Mucosa of stomach (tissue), 1 donor: ENCODE results near the gene FALEC.
A peak's percentile ranks its signal among the peaks of the same experiment; 100 is the strongest.
"Not testable (repeated sequence)": the region's sequence is repeated elsewhere in the genome, so short reads cannot be mapped to it uniquely, and the experiment has no call there.

ENCODE experiments used
- H3K27me3 ChIP-seq: one replicate; pipeline ENCODE4 v1.7.0; 2013; ENCODE audit warnings: mild to moderate bottlenecking, low read length; ENCODE audit not compliant: control insufficient read depth, insufficient read depth
- H3K36me3 ChIP-seq: one replicate; pipeline ENCODE4 v1.7.0; 2013; ENCODE audit warnings: low read length; ENCODE audit not compliant: control insufficient read depth, insufficient read depth
- H3K4me1 ChIP-seq: one replicate; pipeline ENCODE4 v1.7.0; 2013; ENCODE audit warnings: mild to moderate bottlenecking, low read length; ENCODE audit not compliant: control insufficient read depth, insufficient read depth
- H3K4me3 ChIP-seq: one replicate; pipeline ENCODE4 v1.7.0; 2013; ENCODE audit warnings: low read length
- H3K9ac ChIP-seq: one replicate; pipeline ENCODE4 v1.7.0; 2013; ENCODE audit warnings: mild to moderate bottlenecking, low read length, moderate library complexity
- H3K9me3 ChIP-seq: one replicate; pipeline ENCODE4 v1.7.0; 2013; ENCODE audit warnings: mild to moderate bottlenecking, low read length, moderate library complexity; ENCODE audit not compliant: control insufficient read depth
- donor health status: Pancreatic carcinoma.

FALEC gene

DNA sequence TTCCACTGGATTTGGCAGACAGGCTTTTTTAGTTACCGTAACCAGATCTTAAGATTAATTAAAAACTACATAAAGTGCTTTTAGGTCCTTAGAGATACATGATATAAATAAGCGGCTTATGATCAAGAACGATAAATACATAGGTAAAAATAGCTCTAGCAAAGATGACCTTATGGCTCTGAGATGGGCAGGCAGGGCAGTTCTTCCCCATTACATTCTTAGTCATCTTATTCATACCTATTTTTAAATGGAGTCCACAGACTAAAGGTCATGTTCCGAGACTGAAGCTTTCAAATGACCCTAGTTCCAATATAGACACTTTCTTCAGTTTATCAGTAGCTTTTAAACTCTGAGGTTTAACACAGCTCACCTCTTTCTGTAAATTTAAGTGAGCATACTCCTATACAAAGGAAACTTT lies 59.5 kb downstream of the FALEC start:
- H3K27me3 ChIP-seq: no peaks in the 10 kb centered on the region
- H3K9ac ChIP-seq: peak overlapping the region; percentile 86
- no peaks in the 10 kb centered on the region for H3K9me3 ChIP-seq
- H3K36me3 ChIP-seq: peaks cover 12% of the 10 kb centered on the region
- peaks cover 33% of the 10 kb centered on the region for H3K4me1 ChIP-seq
- H3K4me3 ChIP-seq: peak overlapping the region; percentile 2

GRCh38 chr1:150575518-150576366 lies 60.2 kb downstream of the FALEC start:
- Histone ChIP-seq H3K36me3 (peaks cover 10% of the 10 kb centered on the region), H3K4me3 (peak overlapping the region; percentile 96), H3K9me3 (no peaks in the 10 kb centered on the region), H3K4me1 (peaks cover 38% of the 10 kb centered on the region), H3K27me3 (no peaks in the 10 kb centered on the region), H3K9ac (peak overlapping the region; percentile 86)

GRCh38 chr1:150576367-150576711 lies 60.8 kb downstream of the FALEC start:
- H3K4me1 ChIP-seq: peaks cover 34% of the 10 kb centered on the region

DNA sequence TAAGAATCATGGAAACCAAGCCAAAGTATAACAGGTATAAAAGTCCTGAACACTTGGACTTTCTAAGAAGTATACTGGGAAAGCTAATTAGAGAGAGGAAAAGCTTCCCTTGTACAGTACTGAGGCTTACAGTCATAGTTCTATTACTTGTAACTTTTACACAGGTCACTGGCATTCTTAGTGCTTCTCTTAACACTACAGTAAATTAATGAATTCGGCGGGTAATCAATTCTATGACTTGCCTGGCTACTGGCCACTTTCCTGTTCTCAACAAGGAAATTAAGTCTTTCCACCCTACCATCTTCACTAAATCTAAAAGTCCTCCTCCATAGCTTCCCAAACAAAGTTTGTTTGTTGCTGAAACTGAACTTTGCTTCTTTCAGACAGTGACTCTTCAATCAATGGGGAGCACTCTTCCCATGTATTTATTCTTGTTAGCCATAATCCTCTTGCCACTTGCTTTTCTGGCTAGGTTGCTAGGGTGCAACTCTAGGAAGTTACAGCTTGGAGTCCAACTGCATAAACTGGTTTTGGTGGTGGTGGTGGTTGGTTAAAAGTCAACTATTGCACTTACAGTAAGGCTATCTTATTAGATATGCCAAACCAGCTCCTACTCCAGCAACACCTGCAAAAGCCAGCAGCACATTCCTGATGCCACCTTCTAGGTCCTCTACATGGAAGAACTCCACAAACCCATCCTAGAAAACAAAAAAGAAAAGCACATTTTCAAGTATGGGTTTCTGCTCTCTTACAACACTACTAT lies 61.4 kb downstream of the FALEC start:
- no peaks in the 10 kb centered on the region for H3K9me3 ChIP-seq
- H3K27me3 ChIP-seq: no peaks in the 10 kb centered on the region
- peak overlapping the region; percentile 86 for H3K9ac ChIP-seq
- H3K4me1 ChIP-seq: peaks cover 34% of the 10 kb centered on the region
- H3K36me3 ChIP-seq: peaks cover 10% of the 10 kb centered on the region
- peak overlapping the region; percentile 96 for H3K4me3 ChIP-seq

More at GRCh38 chr1:150576367-150576711, 60.8 kb downstream of the FALEC start:
- H3K36me3 ChIP-seq: peaks cover 10% of the 10 kb centered on the region
- H3K27me3 ChIP-seq: no peaks in the 10 kb centered on the region
- H3K9ac ChIP-seq: peak overlapping the region; percentile 86
- peak overlapping the region; percentile 96 for H3K4me3 ChIP-seq
- no peaks in the 10 kb centered on the region for H3K9me3 ChIP-seq

- Histone ChIP-seq H3K27me3 (no peaks in the 10 kb centered on the region), H3K9me3 (no peaks in the 10 kb centered on the region), H3K9ac (peak overlapping the region; percentile 86), H3K4me3 (peak overlapping the region; percentile 96), H3K36me3 (peaks cover 10% of the 10 kb centered on the region), H3K4me1 (peaks cover 34% of the 10 kb centered on the region)
Measured at GRCh38 chr1:150577557-150578271, 62.2 kb downstream of the FALEC start.

DNA sequence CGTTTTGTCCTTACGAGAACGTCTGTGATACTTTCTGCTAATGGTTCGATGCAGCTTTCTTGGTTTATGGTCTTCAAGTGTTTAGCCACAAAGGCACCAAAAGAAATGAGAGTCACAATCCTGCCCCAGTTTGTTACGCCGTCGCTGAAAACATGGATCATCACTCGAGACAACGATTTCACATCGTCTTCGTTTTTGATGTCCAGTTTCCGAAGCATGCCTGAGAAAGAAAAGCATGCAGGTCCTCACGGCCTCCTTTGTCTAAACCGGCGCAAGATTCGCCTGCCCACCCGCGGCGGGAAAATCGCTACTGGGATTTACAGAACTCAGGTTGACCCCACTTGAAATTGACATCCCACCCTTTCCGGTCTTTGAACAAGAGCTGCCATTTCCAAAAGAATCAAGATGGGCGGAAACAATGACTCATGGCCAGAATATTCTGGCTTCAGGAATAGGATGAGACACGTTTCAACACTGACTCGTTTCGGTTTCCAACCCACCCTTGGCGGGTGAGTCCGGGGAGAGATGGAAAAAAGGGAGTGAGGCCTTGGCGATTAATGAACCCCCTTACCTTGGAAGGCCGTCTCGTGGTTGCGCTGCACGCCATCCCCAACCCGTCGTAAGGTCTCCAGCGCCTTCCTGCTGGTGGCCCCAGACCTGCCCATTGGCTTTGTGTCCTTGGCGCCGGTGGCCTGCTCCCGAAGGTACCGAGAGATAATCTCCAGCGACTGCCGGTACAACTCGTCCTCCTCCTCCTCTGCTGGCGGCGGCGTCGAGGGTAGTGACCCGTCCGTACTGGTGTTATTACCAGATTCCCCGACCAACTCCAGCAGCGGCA lies 62.9 kb downstream of the FALEC start:
- peaks cover 28% of the 10 kb centered on the region for H3K4me1 ChIP-seq
- peak overlapping the region; percentile 86 for H3K9ac ChIP-seq
- H3K9me3 ChIP-seq: no peaks in the 10 kb centered on the region
- peak overlapping the region; percentile 96 for H3K4me3 ChIP-seq
- H3K36me3 ChIP-seq: peaks cover 4% of the 10 kb centered on the region
- H3K27me3 ChIP-seq: no peaks in the 10 kb centered on the region

- Histone ChIP-seq H3K4me1 (peaks cover 22% of the 10 kb centered on the region), H3K9me3 (no peaks in the 10 kb centered on the region), H3K4me3 (peak within 1 kb of the TSS; percentile 96), H3K36me3 (peaks cover 4% of the 10 kb centered on the region), H3K9ac (peak within 1 kb of the TSS; percentile 86), H3K27me3 (no peaks in the 10 kb centered on the region)
Measured at GRCh38 chr1:150579110-150579944, 63.8 kb downstream of the FALEC start, which contains the start of gene MCL1. Gene MCL1, minus strand, starts transcription at chr1:150579610. Its CDS starts 80 bp downstream, at chr1:150579530.

GRCh38 chr1:150579945-150580642 lies 64.5 kb downstream of the FALEC start:
- peak overlapping the region; percentile 56 for H3K4me3 ChIP-seq
- peaks cover 4% of the 10 kb centered on the region for H3K36me3 ChIP-seq
- peak overlapping the region; percentile 86 for H3K9ac ChIP-seq
- peaks cover 16% of the 10 kb centered on the region for H3K4me1 ChIP-seq
- H3K27me3 ChIP-seq: no peaks in the 10 kb centered on the region
- H3K9me3 ChIP-seq: no peaks in the 10 kb centered on the region

GRCh38 chr1:150580966-150581365 lies 65.4 kb downstream of the FALEC start:
- H3K36me3 ChIP-seq, H3K4me1 ChIP-seq, H3K27me3 ChIP-seq, H3K9ac ChIP-seq, H3K4me3 ChIP-seq, H3K9me3 ChIP-seq: not testable (repeated sequence)

- not testable (repeated sequence) for H3K27me3 ChIP-seq, H3K9ac ChIP-seq, H3K36me3 ChIP-seq, H3K4me3 ChIP-seq, H3K4me1 ChIP-seq, H3K9me3 ChIP-seq
Measured at GRCh38 chr1:150581437-150581836, 65.9 kb downstream of the FALEC start.
